COLO668 (cell line): Measurements from ENCODE around the gene PARD3.

ENCODE experiments used
- DNase-seq: peaks from one replicate; lab custom pipeline; 2025; ENCODE audit not compliant: unreplicated experiment; lab: John Stamatoyannopoulos, UW

PARD3 gene

DNA sequence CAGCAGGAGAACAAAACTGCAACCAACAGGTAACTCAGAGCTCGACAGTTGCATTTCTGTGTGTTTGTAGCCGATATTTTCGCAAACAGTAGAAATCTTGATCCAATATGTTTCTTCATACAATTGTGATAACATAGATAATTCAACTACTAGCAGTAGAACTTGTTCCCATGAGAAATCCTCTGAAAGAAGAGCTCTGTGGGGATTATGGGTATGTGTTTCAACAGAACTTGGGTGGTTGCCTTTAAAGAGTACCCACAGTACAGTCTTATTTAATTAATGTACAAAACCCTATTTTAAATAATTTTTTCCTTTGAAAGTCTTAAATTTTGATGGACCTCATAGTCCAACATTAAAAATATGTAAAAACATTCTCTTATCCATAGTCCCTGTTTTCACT lies 266.1 kb downstream of the PARD3 start:
- DNase-seq, result no peak

DNA sequence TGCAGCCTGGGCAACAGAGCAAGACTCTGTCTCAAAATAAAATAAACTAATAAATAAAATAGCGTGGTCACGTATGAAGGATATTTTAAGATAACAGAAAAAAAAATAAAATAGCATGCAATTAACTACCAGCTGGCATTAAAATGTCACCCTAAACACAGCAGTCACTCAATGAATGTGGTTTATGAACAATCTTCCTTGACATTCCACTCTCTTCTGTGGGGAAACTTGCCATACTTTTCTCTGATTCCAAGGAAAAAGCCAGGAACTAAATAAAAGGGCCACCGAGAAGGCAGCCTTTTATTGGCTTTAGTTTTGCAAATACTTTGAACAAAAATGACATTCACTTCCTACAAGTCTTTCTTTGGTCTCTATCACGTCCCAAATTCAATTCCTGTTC lies 266.6 kb downstream of the PARD3 start:
- DNase-seq, result no peak

DNA sequence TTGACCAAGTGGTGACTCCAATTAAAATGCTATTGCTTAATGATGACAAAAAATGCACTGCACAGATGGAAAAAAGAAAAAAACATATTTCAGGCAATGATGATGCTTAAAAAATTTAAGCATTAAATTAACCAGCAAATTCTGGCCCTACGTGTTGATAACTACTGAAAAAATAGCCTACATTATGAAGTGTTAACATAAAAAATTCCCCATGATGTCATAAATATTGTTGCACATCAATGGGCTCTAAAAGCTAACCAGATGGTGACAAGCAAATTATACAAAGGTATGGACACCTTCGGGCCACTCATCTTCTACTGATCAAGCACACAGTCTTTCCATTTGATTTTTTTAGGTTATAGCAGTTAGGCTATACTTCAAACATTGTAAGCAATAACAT lies 267.4 kb downstream of the PARD3 start:
- no peak for DNase-seq

DNA sequence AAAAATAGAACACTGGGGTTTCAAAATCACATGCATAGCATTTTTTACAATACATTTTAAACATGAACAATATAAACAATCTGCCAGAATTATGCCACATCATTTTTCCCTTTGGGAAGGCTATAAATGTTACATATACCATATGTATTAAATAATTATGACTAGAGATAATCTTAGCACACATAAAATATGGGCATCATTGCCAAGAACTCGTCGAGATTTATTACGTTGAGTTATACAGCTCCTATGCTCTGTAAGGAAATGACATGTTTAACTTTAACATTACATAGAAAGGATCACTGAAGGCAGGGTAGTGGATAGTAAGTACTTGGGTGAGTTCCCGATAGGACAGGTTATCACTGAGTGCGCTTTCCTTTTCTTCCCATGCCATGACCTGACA lies 267.8 kb downstream of the PARD3 start:
- DNase-seq, result no peak

DNA sequence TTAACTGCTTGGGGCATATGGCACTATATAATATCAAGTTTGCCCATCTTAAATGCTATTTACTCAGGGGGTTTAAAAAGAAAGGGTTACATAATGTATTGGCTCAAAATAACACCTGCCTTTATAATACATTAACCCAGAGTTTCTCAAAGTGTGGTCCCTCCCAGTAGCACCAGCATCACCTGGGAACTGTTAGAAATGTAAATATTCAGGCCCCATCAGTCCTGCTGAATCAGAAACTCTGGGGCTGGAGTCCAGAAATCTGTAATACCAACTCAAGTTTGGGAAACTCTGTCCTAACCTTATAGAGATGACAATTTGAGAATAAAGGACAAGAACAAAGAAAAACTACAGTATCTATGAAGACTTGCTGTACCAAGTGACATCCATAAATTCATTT lies 270.7 kb downstream of the PARD3 start:
- DNase-seq, result peak; percentile 2

DNA sequence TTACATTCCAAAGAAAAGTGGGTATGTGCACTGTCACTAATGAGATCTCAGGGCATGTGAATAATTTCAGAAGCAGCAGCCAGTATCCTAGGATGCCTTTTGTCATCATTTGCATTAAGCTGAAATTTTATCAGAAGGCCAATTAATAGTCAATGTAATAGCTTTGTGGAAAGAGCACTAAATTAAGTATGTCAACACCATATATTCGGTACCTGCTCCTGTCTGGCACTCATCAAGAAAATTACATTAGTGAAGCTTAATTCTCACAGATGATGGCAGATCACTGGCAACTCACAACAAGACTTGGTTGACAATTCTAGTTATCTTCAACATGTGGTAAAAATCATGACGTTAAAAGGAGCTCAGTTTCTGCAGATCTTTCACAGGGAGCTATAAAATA lies 271.4 kb downstream of the PARD3 start:
- DNase-seq, result no peak

DNA sequence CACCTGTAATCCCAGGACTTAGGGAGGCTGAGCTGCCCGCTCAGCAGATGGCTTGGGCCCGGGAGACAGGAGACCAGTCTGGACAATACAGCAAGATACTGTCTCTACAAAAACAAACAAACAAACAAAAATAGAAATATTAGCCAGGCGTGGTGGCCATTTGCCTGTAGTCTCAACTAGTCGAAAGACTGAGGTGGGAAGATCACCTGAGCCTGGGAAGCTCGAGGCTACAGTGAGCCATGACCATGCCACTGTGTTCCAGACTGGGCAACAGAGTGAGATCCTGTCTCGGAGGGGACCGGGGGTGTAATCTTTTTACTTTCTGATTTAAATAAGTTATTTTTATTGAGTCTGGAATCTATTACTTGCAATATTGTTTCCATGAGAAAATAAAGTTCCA lies 274.6 kb downstream of the PARD3 start:
- DNase-seq, result no peak

DNA sequence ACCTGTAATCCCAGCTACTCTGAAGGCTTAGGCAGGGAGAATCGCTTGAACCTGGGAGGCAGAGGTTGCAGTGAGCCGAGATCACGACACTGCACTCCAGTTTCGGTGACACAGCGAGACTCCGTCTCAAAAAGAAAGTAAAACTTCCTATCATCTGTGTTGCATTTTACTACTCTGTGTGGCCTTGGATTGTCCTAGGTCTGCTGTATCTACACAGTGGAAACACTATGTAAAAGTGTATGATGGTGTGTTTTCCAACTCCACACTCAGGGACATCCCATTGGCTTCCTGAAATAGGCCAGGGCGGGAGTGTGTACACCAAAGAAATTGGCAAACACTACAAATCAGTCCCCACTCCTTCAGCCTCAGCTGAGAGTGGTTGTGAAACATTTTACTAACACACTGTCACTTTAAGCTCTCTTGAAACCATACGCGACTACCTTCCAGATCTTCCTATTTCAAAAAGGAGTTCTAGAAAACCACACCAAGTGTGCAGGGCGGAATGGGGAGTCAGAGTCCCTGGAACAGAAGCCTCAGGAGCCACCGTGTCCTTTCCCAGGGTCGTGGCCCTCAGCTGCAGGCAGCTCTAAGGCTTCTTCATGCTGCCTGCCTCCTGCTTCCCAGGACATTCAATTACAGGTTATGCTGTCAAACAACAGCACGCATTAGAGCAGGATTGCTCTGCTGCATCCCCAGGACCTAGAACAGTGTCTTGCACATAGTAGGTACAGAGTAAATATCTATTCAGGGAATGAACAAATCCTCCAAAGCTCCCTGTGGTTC lies 275.4 kb downstream of the PARD3 start:
- DNase-seq, result no peak

DNA sequence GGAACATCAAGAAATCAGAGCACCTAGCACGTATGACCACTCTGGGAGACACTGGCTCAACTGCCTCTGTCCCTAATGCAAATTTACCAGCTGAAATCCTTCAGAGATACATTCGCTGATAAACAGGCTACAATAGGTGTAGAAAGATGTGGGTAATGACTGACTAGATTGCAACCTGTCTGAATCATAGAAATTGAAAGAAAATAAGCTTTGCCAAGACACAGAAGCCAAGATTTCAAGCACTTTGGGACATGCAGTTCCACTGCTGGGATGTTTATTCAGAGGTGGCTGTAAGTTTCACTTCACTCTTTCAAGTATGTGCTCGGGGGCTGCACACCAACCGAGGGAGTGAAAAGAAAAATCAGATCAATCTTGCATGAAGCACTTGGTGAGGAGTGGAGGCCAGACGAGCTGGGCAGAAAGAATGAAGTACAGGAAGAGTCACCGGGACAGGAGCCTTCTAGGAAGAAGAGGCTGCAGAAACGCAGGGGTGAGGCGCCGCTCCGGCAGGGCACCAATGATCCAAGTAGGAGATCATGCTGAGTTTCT lies 276.7 kb downstream of the PARD3 start:
- DNase-seq, result no peak

DNA sequence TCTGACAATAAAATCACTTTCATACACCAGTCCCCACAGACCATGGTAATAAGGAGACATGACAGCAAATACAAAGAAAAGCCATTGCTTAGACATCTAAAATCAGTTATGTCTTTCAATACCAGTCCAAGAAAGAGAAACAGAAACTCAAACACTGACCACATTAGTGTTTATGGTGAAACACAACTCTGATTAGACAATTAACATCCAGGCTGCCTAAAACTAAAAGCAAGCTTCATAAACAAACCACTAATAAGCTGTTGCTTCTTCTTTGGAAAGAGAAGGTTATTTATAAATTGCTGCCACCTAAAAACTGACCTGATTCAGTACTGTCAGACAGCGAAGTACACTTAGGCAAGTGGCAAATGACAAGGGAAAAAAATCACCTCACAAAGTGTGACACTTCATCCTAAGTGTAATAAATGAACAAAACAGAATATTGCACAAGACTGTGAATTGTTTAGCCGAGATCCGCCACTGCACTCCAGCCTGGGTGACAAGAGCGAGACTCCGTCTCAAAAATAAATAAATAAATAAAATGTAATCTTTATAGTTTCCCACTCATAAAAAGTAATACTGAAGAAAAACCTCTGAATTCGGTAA lies 277.4 kb downstream of the PARD3 start:
- DNase-seq, result no peak

DNA sequence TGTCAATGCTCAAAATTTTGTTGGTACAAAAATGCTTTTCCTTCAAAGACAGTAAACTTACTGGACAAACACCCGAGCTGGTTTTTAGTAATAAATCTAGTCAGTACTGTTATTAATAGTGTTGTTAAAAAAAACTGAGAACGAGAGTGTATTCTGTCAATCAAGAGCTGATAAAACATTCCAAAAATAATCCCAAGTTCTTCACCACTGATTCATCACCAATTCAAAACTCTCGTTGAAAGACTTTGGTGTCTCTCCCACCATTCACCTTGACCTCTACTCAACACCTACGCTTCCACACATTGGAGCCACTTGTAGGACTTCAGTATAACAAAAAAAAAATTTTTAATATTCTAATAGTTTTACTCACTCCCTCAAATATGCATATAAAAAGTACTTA lies 279.2 kb downstream of the PARD3 start:
- DNase-seq, result no peak

DNA sequence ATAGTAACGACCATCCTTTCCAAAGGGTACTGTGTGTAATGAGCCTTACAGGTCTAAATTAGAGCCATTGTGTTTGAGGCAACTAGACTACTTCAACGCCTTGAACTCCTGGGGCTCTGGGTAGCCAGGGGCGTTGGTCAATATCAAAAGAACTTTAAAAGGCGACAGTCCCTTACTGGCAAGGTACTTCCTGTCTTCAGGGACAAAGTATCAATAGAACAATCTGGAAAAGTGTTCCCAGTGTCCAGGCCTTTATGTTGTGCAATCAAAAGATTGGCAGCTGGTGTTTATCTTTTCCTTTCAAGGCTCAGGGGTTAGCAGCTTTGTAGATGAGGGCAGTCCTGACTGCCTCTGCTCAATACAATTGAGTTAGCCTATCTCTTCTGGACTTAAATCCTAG lies 284.3 kb downstream of the PARD3 start:
- DNase-seq, result no peak

DNA sequence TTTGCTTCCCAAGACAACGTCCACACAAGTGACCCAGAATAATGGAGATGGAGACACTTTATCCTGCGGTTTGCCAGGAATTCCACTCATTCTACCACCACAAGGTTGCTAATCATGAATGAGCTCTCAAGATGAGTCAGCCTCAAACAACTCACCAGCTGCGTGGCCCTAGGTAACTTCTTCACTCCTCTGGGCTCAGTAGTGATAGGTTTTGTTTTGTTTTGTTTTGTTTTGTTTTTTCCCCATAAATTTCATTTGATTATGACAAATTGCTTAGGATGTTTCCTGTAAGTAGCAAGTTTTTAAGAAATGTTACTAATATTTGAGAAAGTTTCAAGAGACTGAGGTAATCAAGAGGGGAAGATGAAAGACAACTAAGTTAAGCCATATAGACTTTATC lies 286.8 kb downstream of the PARD3 start:
- peak; percentile 34 for DNase-seq

DNA sequence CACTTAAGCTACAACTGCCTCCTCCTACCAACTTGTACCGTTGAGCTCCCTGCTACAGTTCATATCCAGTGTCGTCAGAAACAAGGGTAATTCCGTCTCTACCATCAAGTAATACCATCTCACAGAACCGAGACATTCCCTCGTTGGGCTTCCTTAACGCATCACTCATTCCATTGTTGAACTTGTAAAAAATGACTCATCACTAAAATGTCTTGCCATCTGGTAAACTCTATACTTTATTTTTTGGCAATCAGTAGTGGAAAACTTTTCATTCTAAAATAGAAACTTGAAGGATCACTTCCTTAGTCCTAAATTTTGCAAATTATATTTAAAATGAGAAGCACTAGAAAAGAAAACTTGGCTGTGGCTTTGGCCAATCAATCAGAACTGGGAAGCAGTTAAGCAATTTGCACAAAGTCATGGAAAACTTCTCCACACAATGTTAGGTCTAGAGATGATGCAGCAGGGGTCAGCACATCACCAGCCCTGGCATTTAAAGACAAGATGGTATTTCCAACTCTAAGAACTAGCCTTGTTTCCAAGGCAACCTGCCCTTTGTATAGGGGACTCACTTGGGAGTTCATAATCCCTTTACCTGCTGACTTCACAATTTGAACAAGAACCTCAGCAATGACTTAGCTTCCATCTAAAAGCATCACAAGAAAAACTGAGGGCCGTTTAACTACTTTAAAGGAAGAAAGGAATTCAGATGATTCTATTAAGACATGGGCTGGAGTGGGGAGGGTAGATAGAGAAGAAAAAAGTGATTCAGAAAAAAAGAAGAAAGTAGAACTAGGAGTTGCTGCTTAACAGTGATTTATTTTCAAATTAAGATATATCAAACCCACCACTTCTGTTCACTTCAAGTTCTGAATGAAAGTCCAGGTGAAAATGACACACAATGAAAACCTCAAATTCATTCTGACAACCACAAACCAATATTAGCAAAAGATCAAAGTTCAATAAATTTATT lies 288.1 kb downstream of the PARD3 start:
- DNase-seq, result no peak

DNA sequence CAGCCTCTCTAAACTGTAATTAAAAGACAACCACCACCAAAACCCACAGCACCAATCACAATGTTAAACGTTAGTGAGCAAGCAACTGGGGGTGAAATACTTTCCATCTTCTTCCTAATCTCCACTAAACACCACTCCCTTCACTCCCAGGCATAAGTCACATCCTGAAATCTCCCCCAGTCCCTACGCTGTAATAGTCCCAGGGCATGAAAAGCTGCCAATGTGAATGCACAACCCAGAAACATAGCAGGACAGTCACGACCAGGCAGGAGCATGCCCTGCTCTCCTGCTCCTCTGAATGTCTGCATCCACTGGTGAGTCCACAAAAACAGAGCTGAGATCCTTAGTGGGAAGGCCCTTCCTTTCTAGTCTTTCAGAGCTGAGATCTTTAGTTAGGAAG lies 288.9 kb downstream of the PARD3 start:
- DNase-seq, result no peak

DNA sequence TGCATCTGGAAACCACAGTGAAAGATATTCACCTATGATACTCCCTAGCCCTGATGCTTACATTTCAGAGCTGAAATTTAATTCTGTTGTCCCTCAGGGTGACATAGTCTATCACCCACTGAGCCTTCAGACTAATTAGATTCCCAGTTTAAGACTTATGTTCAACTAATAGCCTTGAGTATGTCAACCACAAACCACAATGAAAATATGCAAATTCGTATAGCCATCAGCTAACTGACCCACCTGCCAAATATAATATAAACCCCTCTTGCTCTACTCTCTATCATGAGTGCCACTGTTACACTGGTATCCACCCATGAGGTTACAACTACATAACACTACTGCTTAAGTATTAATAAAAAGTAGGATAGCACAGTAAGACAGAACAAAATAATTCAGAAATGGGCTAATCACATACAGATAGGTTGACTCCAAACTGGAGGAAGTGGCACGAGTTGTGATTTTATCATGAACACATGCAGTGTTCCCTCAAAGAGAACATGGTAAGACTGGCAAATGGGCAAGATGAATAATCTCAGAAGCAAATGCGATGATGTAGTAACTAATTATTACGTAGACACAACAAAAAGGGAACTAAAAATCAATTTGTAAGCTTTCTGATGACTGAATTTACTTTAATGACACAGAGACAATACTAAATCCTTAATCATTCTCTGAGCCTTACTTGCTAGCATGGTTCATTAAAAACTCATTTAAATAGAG lies 290.6 kb downstream of the PARD3 start:
- no peak for DNase-seq

DNA sequence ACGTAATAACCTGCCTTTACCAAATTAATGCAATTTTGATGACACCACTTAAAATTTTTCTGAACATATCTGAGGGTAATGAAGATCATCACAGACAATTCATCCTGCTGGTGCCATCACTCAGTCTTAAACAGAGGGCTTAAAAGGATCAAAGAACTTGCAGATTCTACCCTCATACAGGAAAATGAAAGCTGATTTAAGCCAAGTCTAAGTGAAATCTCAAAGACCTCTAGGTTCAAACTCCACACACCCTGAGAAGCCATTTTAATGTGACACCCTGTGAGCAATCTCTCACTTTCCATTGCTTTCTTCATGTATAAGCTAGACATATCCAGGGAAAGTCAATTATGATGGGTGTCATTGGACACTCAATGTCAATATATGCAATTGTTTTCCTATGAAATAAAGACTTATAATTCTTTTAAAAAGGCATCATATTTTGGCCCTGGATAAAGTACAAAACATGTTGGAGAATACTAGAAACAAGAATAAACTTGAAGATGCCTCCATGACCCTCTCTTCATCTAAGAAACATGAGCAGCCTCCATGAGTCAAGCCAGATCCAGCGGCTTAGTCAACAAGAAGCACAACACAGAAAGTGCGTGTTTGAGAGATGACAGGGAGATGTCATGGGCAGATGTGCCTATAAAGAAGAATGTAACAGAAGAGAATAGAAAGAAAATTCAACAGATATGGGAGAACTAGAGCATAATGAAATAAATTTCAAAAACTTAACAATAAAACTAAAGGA lies 291.9 kb downstream of the PARD3 start:
- DNase-seq, result no peak

DNA sequence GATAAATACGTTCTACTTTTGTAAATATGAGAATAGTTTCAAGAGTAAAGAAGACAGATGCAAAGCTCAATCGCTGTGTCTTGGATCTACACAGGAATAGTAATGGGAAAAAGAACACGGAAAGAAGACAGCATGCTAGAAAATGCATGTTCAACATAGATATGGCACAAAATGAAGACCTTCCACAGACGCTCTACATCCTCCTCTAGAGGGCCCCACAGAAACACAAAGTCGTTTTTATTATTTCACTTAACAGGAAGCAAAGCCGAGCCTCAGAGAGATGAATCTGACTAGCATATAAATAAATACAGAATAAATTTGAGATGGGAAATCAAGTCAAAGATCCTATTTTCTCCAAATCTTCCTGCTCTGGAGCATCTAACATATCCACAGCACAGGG lies 292.6 kb downstream of the PARD3 start:
- no peak for DNase-seq

DNA sequence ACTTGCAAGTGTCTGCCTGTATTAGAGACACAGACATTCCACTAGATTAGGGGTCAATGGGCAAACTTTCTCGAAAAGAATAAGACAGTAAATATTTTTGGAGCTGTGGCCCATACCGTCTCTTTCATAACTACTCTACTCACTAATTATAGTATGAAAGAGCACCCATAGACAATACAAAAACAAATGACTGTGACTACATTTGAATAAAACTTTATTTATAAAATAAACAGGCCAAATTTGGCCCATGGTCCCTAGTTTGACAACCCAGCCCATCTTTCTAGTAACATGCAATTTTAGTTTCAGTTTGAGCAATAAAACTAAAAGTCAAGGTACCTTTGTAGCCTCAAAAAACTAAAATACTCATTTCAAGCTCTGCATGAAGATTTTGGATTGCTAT lies 294.6 kb downstream of the PARD3 start:
- DNase-seq, result no peak

DNA sequence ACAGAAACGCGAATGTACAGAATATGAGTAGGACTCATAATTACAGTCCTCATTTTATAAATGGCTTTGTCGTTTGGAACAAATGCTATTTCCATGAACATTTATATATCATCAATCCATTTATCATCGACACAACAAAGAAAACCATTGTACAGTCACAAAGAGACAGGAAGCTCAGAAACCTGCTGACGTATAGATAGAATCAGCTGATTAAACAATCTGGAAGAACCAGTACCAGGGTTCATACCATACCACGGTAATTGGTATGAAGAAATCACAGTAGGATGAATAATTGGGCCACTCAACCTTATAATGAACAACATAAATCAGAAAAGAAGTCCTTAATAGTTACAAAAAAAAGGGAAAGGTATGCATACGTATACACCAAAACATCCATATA lies 295.0 kb downstream of the PARD3 start:
- DNase-seq, result no peak
